Testis (tissue), 3 donors: ENCODE results near the gene MGAT1. TPM values are rescaled to one million over a fixed set of nuclear protein-coding genes. Genes with fewer than 3 reads are reported as not detected.

ENCODE experiments used
- DNase-seq: peaks from one replicate; pipeline ENCODE4 v3.0.0-alpha.2; 2019
- H3K27ac ChIP-seq, 2 donors: fragments of 200-600 bp; sonication (generic); one replicate each; pipeline ENCODE4 v1.5.1; 2019
- H3K27me3 ChIP-seq: fragments of 200-600 bp; sonication (generic); one replicate; pipeline ENCODE4 v1.5.1; 2019
- H3K36me3 ChIP-seq: fragments of 200-600 bp; sonication (generic); one replicate; pipeline ENCODE4 v1.5.1; 2017; ENCODE audit warnings: low read depth; ENCODE audit errors: missing control alignments
- H3K4me1 ChIP-seq: fragments of 200-600 bp; sonication (generic); one replicate; pipeline ENCODE4 v1.5.1; 2019
- H3K4me3 ChIP-seq, 2 donors: fragments of 200-600 bp; sonication (generic); one replicate each; pipeline ENCODE4 v1.5.1; 2017 to 2019
- H3K9me3 ChIP-seq: fragments of 200-600 bp; sonication (generic); one replicate; pipeline ENCODE4 v1.5.1; 2017
- CTCF ChIP-seq, 3 experiments: fragments of 450-650 bp in 2 of 3; fragments of 200-600 bp in 1 of 3; sonication (generic) in 1 of 3; IDR thresholded peaks; one replicate each; pipeline ENCODE4 v1.5.1; 2016 to 2019; ENCODE audit warnings: antibody characterized with exemption in 3 of 3, mild to moderate bottlenecking in 2 of 3, moderate library complexity in 1 of 3
- POLR2A ChIP-seq: fragments of 450-650 bp; IDR thresholded peaks from one replicate; pipeline ENCODE4 v1.6.1; 2017; ENCODE audit warnings: antibody characterized with exemption, mild to moderate bottlenecking, moderate library complexity
- WGBS, 2 donors: methylation state at CpG; one replicate each; pipeline ENCODE4 v1.1.5; 2018; 5-methylcytosine and 5-hydroxymethylcytosine counted together
- intact Hi-C: fragments of 100-400 bp; cut with DNase I; formaldehyde crosslinking; loops from one replicate; pipeline ENCODE4 v1.15.1; 2023; ENCODE audit warnings: low total_unique reads
- polyA plus RNA-seq: library from polyadenylated mRNA; stranded (reverse); fragments of 350-450 nt; fragmentation: Illumina TruSeq; extraction: RNeasy Lipid Tissue Mini Kit (QIAGEN cat#74804); gene quantifications from one replicate; pipeline ENCODE4 v1.2.3, GENCODE V29; 2014; ENCODE audit warnings: low read depth, low replicate concordance; ENCODE audit not compliant: insufficient read depth
- total RNA-seq, 2 donors: library from RNA; depleted of rRNA; stranded (reverse); fragments of >200 nt; gene quantifications; one replicate each; pipeline ENCODE4 v1.2.3, GENCODE V29; 2016

The MGAT1 gene
- total and polyA plus RNA-seq, 3 donors from 2014 or later, result 95.8 to 136 (median 106) TPM

DNA sequence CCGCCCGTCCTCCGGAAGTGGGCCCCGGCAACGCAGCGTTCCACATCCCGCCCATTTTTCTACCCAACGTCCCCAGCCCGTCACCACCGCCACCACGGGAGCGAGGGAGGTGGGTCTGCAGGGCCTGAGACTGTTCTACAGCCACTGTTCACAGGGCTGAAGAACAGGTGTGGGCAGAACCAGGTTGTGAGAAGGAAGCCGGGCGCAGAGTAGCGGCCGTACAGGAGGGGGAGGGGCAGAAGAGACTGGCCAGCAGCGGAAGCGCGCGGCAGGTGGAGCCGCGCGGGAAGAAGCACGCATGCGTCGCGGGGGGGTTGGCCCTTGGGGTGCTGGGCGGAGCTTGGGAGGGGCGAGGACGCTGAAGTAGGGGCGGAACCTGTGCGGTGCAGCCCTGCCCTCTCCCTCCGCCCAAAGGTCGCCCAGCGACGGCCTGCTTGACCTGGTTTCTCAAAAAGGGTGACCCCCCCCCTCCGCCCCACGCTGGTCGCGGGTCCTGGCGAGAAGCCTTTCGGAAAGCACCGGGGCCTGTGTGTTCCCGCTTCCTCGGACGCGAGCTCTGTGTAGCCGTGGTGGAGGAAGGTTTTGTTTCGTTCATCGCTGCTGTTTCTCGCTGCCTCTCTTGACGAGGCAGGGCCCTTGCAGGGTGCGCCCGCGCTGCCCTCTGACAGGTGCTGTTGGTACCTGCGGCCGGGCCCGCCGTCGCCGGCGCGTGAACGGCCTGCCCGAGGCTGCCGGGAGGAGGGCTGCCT, 7.8 kb upstream of the MGAT1 start:
- Histone ChIP-seq H3K4me1 (peaks cover 47% of the 10 kb centered on the region), H3K27ac (peak overlapping the region; percentile 99 to 100), H3K27me3 (no peaks in the 10 kb centered on the region), H3K9me3 (no peaks in the 10 kb centered on the region), H3K4me3 (peak overlapping the region; percentile 65 to 71), H3K36me3 (no peaks in the 10 kb centered on the region)
- intact Hi-C loops, result no loop called here
- TF ChIP-seq POLR2A (peak; percentile 53), CTCF (IDR thresholded peaks at IDR 0.05) (no peak)
- DNase-seq, result peak; percentile 98
- WGBS, 2 donors, result 0 to 1% methylated on average over 18 to 50 of the region's 66 CpGs

DNA sequence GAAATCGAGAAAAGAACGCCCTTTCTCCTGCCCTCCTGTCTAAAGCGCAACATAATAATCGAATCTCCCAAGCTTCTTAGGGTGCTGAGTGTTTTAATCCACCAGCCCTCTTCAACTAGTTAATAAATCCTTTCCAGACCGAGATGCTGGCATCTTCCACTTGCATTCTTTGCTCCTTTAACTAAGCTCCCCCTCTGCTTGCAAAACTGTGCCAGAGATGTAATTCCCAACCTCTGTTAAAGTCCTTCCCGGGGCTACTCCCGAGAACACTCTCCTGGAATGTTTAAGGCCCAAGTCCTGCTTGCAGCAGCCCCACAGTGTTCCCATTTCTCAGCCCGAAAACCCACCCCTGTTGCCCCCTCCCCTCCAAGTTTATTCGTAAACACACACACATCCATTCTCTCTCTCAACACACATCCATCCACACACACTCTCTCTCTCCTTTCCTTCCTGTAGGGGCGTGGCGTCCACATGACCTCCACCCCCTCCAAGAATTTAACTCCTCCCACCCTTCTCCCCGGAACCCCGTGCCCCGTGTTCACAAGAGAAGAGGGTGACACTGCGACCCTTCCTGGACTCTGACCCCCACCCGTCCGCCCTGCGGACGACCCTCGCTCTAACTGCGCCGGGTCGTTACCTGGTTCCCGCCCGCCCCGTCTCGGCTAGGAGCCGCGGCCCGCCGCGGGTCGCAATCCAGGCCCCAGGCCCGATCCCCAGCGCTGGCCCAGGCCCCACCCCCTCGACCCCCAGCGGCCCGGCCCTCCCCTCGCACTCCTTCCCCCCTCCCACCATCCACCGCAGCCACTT, 7.0 kb upstream of the MGAT1 start:
- peak overlapping the region; percentile 99 to 100 for H3K27ac ChIP-seq
- 2 to 4% methylated on average over 12 to 40 of the region's 40 CpGs for WGBS, 2 donors
- no peaks in the 10 kb centered on the region for H3K9me3 ChIP-seq
- no peaks in the 10 kb centered on the region for H3K36me3 ChIP-seq
- intact Hi-C loops, result no loop called here
- peak; percentile 95 for DNase-seq
- peak overlapping the region; percentile 65 to 71 for H3K4me3 ChIP-seq
- H3K4me1 ChIP-seq, result peaks cover 55% of the 10 kb centered on the region
- TF ChIP-seq POLR2A (no peak), CTCF (IDR thresholded peaks at IDR 0.05) (no peak)
- H3K27me3 ChIP-seq, result no peaks in the 10 kb centered on the region

DNA sequence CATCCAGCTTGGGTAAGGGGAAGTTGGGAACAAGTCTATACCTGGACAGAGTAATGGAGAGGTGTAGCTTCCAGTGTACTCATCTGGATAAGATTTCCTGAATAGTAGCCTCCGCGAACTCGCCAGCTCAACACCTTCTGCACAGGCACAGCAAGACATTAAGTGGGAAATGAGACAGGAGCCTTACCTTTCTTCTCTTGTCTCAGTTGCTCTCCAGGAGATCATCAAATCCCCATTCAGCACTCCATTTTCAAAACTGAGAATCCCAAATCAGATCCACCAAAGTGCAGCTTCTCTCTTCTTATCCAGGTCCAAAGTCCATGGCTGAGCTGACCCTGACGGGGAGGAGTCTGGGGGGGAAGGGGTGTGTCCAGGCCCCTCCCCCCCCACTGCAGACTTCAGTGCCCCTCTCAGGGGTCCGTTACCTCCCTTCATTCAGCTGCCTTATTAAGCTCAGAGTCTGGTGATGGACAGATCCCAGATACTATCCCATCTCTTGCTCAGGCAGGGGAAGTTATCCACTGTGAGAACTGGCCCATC, 5.9 kb upstream of the MGAT1 start:
- Histone ChIP-seq H3K9me3 (no peaks in the 10 kb centered on the region), H3K4me1 (peaks cover 65% of the 10 kb centered on the region), H3K27ac (peak overlapping the region; percentile 72 to 100), H3K4me3 (no peak overlapping the region), H3K36me3 (no peaks in the 10 kb centered on the region), H3K27me3 (no peaks in the 10 kb centered on the region)
- TF ChIP-seq POLR2A (no peak), CTCF (IDR thresholded peaks at IDR 0.05) (no peak)
- 62 to 70% methylated on average over 5 of the region's 5 CpGs for WGBS, 2 donors
- intact Hi-C loops, result no loop called here
- DNase-seq, result peak; percentile 12

GRCh38 chr5:180807654-180808414, 5.2 kb upstream of the MGAT1 start:
- intact Hi-C loops, result no loop called here
- H3K4me3 ChIP-seq, result no peak overlapping the region
- DNase-seq, result peak; percentile 12
- no peaks in the 10 kb centered on the region for H3K27me3 ChIP-seq
- WGBS, 2 donors, result 29 to 30% methylated on average over 6 of the region's 6 CpGs
- no peaks in the 10 kb centered on the region for H3K36me3 ChIP-seq
- peak overlapping the region; percentile 72 to 100 for H3K27ac ChIP-seq
- peaks cover 71% of the 10 kb centered on the region for H3K4me1 ChIP-seq
- TF ChIP-seq POLR2A (no peak), CTCF (IDR thresholded peaks at IDR 0.05) (no peak)
- no peaks in the 10 kb centered on the region for H3K9me3 ChIP-seq
